Heart left ventricle (tissue), 13 donors: ENCODE results near the gene TRAPPC12.

Experiments
- POLR2A ChIP-seq, 2 donors: fragments of 450-650 bp; IDR thresholded peaks; one replicate each; pipeline ENCODE4 v1.6.1; 2017; ENCODE audit warnings: antibody characterized with exemption in 2 of 2, mild to moderate bottlenecking in 2 of 2, moderate library complexity in 2 of 2
- TF ChIP-seq, protein P1 (sequence below), 12 donors: fragments of 200-600 bp; sonication (generic) in 4 of 12; IDR thresholded peaks; one replicate each; pipeline versions ENCODE4 v1.5.0 to v1.8.0; 2018 to 2022; ENCODE audit warnings: antibody characterized with exemption in 12 of 12, mild to moderate bottlenecking in 5 of 12
- donor health status: ischemic (EF 13 %, LVEDD 7.1; RV severe dilation, severe dysfunction).
- donor health status: DM: no; HTN: yes; CAD: no.
- donor health status: DM: no; HTN: no; CAD: no.
- donor health status: ischemic (EF 25% LVEDD 6.9; RV normal size, moderate dysfunction).
- donor health status: ischemic (EF 25% LVEDD 5.7; RV mildly dilated, moderate dysfunction).
- donor health status: ischemic (EF 35%, LVEDD 5.7; RV mildly dilated, moderate dysfunction).
- donor health status: nonischemic (EF 11% LVEDD 7.7; RV severe dilation, severe dysfunction).
- donor health status: DM: yes; HTN: yes; CAD: no.
- donor health status: PGD.
- donor health status: ischemic (EF 29% LVEDD 5.4; RV normal size, mild dysfunction).
- donor health status: nonischemic (EF 23%, LVEDD 6.1; RV moderate dilation, normal function).

DNA sequence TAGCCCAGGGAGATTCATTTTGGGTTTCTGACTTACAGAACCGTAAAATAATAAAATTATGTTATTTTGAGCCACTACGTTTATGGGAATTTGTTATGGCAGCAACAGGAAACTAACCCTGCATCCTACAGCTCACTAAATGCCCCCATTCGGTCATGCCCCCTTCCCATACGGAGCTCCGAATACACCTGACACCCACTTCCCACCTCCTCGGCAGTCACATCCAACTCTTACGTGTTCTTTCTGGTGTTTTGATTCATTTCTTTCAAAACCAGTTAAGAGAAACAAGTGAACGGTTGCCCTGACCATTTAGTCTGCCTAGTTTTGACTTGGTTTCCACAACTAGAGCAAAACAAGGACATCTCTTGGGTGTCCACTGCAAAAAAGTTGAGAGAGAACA, 21.6 kb upstream of the TRAPPC12 start:
- TF ChIP-seq, protein P1, sequence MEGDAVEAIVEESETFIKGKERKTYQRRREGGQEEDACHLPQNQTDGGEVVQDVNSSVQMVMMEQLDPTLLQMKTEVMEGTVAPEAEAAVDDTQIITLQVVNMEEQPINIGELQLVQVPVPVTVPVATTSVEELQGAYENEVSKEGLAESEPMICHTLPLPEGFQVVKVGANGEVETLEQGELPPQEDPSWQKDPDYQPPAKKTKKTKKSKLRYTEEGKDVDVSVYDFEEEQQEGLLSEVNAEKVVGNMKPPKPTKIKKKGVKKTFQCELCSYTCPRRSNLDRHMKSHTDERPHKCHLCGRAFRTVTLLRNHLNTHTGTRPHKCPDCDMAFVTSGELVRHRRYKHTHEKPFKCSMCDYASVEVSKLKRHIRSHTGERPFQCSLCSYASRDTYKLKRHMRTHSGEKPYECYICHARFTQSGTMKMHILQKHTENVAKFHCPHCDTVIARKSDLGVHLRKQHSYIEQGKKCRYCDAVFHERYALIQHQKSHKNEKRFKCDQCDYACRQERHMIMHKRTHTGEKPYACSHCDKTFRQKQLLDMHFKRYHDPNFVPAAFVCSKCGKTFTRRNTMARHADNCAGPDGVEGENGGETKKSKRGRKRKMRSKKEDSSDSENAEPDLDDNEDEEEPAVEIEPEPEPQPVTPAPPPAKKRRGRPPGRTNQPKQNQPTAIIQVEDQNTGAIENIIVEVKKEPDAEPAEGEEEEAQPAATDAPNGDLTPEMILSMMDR (IDR thresholded peaks at IDR 0.05) = no peak
- TF ChIP-seq POLR2A (IDR thresholded peaks at IDR 0.05) = no peak
